GM18505 (cell line): ENCODE results near the gene TRIOBP.
"Not testable (repeated sequence)": the region's sequence is repeated elsewhere in the genome, so short reads cannot be mapped to it uniquely, and the experiment has no call there.

Source experiments
- ATAC-seq: cut with Tn5 transposase; IDR thresholded peaks from one replicate; pipeline ENCODE4 v1.9.1; 2021; ENCODE audit not compliant: unreplicated experiment
- POLR2A ChIP-seq: IDR thresholded peaks from 4 replicates; pipeline ENCODE4 v1.6.1; 2011; ENCODE audit warnings: borderline replicate concordance; ENCODE audit not compliant: insufficient read depth, insufficient read length; ENCODE audit errors: extremely low read depth

TRIOBP gene

DNA sequence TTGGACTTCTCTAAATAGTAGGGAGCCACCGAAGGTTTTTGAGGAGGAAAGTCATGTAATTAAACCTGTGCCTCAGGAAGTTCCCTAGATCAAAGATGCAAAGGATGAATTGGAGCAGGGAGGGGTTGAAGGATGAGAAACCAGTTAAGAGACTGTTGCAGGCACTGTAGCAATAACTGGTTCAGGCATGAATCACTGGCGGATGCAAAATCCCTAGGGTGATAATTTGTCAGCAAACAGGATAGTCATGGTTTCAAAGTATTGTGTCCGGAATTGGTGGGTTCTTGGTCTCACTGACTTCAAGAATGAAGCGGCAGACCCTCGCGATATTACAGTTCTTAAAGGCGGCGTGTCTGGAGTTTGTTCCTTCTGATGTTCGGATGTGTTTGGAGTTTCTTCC, 19.9 kb downstream of the TRIOBP start:
- no peak for ATAC-seq
- no peak for TF ChIP-seq POLR2A

DNA sequence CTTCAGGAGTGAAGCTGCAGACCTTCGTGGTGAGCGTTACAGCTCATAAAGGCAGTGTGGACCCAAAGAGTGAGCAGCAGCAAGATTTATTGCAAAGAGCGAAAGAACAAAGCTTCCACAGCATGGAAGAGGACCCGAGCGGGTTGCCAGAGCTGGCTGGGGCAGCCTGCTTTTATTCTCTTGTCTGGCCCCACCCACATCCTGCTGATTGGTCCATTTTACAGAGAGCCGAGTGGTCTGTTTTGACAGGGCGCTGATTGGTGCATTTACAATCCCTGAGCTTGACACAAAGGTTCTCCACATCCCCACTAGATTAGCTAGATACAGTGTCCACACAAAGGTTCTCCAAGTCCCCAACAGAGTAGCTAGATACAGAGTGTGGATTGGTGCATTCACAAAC, 20.4 kb downstream of the TRIOBP start:
- ATAC-seq: not testable (repeated sequence)

DNA sequence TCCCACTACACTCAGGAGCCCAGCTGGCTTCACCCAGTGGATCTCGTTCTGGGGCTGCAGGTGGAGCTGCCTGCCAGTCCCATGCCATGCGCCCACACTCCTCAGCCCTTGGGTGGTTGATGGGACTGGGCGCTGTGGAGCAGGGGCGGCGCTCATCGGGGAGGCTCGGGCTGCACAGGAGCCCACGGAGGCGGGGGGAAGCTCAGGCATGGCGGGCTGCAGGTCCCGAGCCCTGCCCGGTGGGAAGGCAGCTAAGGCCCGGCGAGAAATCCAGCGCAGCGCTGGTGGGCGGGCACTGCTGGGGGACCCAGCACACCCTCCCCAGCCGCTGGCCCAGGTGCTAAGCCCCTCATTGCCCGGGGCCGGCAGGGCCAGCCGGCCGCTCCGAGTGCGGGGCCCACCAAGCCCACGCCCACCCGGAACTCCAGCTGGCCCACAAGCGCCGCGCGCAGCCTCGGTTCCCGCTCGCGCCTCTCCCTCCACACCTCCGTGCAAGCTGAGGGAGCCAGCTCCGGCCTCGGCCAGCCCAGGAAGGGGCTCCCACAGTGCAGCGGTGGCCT, 21.0 kb downstream of the TRIOBP start:
- ATAC-seq: not testable (repeated sequence)

DNA sequence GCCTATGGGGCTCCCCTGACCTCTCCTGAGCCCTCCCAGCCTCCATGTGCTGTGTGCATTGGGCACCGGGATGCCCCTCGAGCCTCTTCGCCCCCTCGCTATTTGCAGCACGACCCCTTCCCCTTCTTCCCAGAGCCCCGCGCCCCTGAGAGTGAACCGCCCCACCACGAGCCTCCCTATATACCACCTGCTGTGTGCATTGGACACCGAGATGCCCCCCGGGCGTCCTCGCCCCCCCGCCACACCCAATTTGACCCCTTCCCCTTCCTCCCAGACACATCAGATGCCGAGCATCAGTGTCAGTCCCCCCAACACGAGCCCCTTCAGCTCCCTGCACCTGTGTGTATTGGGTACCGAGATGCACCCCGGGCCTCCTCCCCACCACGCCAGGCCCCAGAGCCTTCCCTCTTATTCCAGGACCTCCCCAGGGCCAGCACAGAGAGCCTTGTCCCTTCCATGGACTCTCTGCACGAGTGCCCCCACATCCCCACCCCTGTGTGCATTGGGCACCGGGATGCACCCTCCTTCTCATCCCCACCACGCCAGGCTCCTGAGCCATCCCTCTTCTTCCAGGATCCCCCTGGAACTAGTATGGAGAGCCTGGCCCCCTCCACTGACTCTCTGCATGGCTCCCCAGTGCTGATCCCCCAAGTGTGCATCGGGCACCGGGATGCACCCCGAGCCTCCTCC, 28.8 kb downstream of the TRIOBP start:
- no peak for ATAC-seq
- TF ChIP-seq POLR2A: no peak

DNA sequence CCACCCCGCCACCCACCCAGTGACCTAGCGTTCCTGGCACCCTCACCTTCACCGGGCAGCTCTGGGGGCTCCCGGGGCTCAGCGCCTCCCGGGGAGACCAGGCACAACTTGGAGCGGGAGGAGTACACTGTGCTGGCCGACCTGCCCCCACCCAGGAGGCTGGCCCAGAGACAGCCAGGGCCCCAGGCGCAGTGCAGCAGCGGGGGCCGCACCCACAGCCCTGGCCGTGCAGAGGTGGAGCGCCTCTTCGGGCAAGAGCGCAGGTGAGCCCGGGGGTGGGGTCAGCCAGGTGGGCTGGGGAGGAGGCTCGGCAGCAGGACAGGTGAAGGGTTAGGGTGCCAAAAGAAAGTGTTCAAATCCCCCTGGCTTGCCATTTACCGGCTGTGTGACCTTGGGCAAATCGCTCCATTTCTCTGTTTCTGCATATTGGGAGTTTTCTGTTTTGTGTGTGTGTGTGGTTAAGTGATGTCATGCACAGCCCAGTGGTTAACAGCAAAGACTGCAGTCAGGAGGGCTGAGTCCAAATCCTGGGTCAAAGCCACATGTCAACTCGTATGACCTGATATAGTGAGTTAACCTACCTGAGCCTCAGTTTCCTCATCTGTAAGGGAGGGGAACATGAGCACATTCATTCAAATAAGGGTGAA, 29.5 kb downstream of the TRIOBP start:
- no peak for ATAC-seq
- TF ChIP-seq POLR2A: no peak

DNA sequence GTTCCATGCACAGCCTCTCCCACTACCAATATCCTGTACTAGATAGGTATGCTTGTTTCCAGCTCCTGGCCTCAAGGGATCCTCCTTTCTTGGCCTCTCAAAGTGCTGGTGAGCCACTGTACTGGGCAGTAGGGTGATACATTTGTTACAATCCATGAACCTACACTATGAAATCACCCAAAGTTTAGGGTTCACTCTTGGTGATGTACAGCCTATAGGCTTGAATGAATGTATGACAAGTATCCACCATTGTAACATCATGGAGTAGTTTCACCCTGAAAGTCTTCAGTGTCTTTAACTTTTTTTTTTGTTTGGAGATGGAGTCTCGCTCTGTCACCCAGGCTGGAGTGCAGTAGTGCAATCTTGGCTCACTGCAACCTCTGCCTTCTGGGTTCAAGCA, 31.8 kb downstream of the TRIOBP start:
- no peak for ATAC-seq
- TF ChIP-seq POLR2A: no peak

DNA sequence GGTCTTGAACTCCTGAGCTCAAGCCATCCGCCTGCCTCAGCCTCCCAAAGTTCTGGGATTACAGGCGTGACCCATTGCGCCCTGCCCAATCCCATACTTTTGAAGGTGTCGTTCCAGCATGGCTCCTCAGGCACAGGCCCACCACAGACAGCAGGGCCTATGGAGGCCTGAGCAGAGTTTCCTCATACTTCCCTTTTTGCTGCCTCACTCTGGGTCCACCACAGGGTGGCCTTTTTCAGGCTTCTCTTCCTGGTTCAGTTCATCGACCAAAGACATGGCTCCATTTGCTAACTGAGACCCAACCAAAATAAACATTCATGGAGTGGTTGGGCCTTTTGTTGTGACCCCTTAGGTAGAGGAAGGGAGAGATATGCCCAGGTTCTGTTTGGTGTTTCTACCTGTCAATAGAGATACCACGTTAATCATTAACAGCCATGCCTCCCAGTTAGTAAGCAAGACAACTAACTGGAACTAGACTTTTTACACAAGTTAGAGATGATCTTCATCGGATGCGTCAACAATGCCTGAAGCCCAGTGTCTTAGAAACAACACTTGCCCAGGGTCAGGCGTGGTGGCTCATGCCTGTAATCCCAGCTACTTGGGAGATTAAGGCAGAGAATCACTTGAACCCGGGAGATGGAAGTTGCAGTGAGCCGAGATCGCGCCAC, 35.1 kb downstream of the TRIOBP start:
- no peak for ATAC-seq
- no peak for TF ChIP-seq POLR2A

DNA sequence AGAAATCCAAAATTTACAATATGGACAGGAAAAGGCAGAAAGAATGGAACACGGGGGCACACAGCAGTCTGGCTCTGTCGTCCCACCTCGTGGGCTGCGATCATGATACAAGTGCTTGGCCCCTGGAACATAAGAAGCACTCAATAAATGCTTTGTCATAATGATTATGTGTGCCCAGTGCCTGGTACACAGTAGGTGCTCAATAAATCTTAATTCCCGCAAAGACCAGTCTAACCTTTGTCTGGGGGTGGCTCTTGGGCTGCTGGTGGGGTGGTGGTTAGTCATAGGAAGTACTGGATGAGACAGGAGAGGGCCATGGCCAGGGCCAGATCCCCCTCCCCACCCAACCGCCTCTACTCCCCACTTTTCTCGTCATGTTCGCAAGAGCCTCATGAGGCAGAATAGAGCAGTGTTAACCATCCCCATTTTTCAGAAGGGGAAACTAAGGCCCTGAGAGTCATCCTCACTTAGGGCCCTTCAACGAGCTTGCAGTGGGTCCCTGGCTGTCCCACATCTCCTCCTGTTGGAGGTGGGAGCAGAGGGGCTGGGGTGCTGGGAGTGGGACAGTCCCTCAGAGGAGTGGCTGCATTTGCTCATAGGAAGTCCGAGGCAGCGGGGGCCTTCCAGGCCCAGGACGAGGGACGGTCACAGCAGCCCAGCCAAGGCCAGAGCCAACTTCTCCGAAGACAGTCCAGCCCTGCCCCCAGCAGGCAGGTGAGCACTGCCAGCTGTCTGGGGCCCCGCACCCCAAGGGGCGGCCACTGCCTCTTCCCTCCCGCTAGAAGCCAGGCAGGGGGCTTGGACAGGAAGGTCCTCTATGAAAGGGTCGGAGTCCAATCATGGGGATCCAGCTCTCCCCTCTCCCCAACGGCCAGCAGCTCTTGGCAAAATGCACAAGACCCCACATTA, 36.1 kb downstream of the TRIOBP start:
- ATAC-seq: no peak
- TF ChIP-seq POLR2A: no peak

DNA sequence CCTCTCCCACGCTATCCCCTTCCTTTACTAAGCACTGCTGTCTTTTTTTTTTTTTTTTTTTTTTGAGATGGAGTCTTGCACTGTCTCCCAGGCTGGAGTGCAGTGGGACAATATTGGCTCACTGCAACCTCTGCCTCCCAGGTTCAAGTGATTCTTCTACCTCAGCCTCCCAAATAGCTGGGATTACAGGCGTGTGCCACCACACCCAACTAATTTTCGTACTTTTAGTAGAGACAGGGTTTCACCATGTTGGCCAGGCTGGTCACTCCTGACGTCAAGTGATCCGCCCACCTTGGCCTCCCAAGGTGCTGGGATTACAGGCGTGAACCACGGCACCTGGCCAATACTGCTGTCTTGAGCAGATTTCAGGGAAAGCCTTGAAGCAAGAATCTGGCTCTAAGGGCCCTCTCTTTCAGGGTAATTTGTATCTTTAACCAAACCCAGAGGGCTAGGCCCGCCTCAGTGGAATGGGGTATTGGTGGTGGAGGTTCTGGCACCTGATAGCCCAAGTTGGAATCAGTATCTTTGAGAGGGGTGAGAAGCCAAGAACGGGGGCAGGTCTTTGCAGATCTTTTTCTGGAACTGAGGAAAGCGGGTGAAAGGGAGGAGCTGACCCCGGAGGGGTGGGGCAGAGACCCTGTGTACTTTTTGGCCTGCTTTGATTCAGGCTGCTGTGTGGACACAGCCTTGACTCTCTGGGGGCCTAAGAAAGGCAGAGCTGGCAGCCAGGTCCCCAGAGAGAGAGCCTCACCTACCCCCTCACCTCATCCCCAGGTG, 37.0 kb downstream of the TRIOBP start:
- no peak for TF ChIP-seq POLR2A
- no peak for ATAC-seq

DNA sequence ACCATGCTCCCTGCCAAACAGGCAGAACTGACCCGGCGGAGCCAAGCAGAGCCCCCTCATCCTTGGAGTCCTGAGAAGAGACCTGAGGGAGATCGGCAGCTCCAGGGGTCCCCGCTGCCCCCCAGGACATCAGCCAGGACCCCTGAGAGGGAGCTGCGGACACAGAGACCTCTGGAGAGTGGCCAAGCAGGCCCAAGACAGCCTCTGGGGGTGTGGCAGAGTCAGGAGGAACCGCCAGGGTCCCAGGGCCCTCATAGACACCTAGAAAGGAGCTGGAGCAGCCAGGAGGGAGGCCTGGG, 37.5 kb downstream of the TRIOBP start:
- no peak for TF ChIP-seq POLR2A
- ATAC-seq: no peak

DNA sequence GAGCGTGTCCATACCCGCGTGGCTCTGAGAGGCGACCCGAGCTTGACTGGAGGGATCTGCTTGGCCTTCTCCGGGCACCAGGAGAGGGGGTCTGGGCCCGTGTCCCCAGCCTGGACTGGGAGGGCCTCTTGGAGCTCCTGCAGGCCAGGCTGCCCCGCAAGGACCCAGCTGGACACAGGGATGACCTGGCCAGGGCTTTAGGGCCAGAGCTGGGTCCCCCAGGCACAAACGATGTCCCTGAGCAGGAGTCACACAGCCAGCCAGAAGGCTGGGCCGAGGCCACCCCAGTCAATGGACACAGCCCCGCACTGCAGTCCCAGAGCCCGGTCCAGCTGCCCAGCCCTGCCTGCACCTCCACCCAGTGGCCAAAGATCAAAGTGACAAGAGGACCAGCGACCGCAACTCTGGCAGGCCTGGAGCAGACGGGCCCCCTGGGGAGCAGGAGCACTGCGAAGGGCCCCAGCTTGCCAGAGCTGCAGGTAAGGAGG, 38.2 kb downstream of the TRIOBP start:
- no peak for TF ChIP-seq POLR2A
- ATAC-seq: no peak

DNA sequence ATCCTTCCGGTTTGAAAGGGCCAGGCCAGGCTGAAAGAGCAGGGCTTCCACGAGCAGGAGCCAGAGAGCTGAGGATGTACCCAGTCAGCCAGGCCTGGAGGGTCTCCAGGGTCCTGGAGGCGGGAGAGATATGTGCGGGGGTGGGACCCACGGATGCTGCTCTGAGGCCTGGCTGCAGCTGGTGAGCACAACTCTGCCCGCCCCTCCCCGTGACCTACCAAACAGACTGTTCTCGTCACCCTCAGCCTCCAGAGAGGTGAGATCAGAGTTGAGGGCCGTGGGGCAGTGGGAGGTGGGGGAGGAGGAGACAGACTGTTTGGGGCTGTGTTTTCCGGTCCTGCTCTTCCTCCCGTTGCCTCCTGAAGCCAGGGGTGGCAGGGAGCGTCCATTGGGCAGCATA, 42.2 kb downstream of the TRIOBP start:
- ATAC-seq: no peak
- TF ChIP-seq POLR2A: no peak
